GM21360 (cell line): ENCODE data around the gene FAM76A.
"Not testable (repeated sequence)": the region's sequence is repeated elsewhere in the genome, so short reads cannot be mapped to it uniquely, and the experiment has no call there.

Experiments
- ATAC-seq: cut with Tn5 transposase; IDR thresholded peaks from one replicate; pipeline ENCODE4 v1.9.1; 2021; ENCODE audit warnings: mild to moderate bottlenecking, moderate library complexity; ENCODE audit not compliant: unreplicated experiment

The FAM76A gene

DNA sequence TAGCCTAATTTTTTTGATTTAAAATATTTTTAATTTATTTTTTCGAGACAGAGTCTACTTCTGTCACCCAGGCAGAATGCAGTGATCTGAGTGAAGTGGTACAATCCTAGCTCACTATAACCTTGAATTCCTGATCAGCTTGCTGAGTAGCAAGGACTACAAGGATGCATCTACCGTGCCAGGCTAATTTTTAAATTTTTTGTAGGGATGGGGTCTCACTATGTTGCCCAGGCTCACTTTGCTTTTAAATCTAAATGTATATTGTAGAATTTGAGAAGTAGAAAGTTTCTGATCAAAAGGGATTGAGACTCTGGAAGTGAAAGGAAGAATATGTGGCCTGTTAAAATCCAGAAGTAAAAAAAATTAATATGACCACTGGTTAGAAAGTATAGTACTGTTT is 48.9 kb downstream of the FAM76A start:
- no peak for ATAC-seq

GRCh38 chr1:27775336-27775735 is 49.6 kb downstream of the FAM76A start:
- not testable (repeated sequence) for ATAC-seq

DNA sequence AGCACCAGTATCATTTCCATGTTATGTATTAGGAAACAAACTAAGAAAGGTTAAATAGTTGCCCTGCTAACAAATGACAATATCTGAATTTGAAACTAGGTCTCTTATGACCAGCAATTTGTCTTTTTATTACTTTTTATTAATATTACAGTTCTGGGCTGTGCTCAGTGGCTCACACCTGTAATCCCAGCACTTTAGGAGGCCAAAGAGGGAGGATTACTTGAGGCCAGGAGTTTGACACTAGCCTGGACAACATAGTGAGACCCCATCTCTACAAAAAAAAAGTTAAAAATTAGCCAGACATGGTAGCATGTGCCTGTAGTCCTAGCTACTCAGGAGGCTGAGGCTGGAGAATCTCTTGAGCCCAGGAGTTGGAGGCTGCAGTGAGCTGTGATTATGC is 50.5 kb downstream of the FAM76A start:
- ATAC-seq, result not testable (repeated sequence)

DNA sequence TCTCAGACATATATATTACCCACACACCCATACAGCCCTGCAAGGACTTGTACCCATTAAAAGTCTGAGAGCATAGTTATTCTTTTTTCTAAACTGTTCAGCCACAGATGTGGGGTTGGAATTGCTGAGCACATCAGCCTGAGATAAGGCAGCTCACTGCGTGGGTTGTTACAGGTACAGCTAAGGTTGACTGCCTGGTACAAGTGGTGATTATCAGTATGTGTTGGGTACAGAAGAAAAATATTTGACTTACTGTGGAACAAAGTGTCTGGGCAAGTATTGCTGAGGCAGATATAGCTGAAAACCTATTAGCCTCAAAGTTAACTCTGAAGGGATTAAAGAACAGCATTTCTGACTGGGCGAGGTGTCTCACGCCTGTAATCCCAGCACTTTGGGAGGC is 52.3 kb downstream of the FAM76A start:
- ATAC-seq, result no peak

DNA sequence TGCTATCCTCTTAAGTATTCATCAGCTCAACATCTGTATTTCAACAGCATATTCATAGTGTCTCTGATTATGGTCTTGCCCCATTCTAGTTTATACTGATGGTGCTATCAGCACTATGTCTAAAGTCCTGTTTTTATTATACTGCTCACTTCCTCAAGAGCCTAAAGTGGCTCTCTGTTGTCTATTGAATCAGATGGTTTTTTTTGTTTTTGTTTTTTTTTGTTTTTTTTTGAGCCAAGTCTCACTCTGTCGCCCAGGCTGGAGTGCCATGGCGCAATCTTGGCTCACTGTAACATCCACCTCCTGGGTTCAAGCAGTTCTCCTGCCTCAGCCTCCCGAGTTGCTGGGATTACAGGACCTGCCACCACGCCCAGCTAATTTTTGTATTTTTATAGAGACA is 53.4 kb downstream of the FAM76A start:
- ATAC-seq, result no peak

GRCh38 chr1:27782950-27783349 is 57.2 kb downstream of the FAM76A start:
- ATAC-seq, result no peak

DNA sequence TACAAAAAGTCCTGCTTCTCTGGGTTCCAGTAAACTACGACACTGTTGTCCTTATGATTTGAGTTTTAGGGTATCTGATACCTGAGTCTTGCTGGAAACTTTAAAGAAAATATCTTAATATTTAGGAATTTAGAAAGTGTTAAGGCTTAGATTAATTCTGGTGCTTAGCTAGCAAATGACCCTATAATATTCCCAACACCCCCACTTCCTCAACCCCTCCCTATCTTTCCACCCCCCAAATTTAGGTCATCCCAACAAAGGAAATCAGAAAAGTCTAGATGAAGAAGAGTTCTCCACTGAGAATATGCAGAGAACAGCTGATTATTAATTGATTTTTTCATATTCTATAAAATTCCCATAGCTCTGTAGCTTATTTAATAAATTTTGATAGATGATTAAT is 58.9 kb downstream of the FAM76A start:
- ATAC-seq, result no peak

GRCh38 chr1:27785781-27786455 is 60.2 kb downstream of the FAM76A start:
- no peak for ATAC-seq

- ATAC-seq, result no peak
Observed at GRCh38 chr1:27787895-27788294, 62.1 kb downstream of the FAM76A start.

DNA sequence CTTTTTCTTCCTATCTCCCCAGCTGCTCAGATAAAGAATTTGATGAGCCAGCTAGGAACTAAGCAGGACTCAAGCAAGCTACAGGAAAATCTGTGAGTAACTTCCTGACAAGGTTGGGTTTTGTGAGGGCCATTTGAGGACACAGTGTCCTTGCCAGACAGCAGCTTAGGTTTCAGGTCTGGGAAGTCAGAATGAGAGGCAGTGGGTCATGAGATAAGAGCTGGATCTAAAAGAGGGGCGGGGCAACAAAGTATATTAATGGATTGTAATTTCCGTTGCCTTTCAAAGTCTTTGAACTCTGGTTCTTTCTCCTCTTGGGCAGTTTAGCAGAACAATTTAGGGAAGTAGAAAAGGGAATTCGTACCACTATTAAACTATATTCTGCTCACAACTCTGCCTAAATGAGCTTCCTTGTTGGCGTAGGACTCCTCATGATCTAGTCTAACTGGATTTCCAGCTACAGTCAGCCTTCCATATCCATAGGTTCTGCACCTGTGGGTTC is 63.8 kb downstream of the FAM76A start:
- ATAC-seq, result no peak

DNA sequence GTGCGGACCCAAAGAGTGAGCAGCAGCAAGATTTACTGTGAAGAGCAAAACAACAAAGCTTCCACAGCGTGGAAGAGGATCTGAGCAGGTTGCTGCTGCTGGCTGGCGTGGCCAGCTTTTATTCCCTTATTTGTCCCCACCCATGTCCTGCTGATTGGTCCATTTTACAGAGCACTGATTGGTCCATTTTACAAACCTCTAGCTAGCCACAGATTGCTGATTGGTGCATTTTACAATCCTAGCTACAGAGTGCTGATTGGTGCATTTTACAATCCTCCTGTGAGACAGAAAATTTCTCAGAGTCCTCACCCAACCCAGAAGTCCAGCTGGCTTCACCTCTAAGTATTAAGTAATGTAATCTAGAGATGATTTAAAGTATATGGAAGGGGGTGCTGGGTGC is 64.5 kb downstream of the FAM76A start:
- ATAC-seq, result not testable (repeated sequence)

DNA sequence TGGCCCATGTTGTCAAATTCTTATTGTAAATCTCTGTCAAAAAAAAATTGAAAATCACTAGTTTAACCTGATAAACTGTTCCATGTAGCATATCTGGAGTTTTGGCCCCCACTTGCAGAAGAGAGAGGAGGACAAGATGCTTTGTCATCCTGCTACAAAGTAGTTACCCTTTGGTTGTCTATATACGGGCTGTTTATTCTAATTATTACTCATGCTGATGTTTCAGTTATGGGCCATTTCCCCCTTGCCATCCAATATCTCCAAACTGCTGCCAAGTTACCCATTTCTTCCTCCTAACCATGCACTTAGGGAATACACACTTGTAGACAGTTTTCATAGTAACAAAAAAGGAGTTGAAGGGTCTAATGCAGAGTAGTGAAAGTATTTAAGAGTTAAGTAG is 69.8 kb downstream of the FAM76A start:
- no peak for ATAC-seq

- no peak for ATAC-seq
Observed at GRCh38 chr1:27804791-27805190, 79.0 kb downstream of the FAM76A start.

DNA sequence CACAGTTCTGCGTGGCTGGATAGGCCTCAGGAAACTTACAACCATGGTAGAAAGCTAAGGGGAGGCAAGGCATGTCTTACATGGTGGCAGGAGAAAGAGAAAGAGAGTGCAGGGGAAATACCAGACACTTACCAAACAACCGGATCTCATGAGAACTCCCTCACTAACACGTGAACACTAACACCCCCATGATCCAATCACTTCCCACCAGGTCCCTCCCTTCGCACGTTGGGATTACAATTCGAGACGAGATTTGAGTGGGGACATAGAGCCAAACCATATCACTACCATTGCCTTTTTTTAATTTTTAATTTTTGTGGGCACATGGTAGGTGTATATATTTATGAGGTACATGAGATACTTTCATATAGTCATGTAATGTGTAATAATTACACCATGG is 81.0 kb downstream of the FAM76A start:
- no peak for ATAC-seq

GRCh38 chr1:27807385-27807784 is 81.6 kb downstream of the FAM76A start:
- ATAC-seq, result no peak

DNA sequence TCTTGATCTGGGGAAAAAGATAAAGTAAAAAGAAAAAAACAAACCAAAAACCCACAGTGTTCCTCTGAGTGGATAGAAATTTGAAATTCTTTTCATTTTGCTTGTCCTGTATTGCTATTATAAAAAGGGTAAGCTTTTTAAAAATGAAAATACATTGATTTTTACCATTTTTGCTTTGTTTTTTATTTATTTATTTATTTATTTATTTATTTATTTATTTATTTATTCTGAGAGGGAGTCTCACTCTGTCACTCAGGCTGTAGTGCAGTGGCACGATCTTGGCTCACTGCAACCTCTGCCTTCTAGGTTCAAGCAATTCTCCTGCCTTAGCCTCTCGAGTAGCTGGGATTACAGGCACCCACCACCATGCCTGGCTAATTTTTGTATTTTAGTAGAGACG is 82.4 kb downstream of the FAM76A start:
- not testable (repeated sequence) for ATAC-seq

DNA sequence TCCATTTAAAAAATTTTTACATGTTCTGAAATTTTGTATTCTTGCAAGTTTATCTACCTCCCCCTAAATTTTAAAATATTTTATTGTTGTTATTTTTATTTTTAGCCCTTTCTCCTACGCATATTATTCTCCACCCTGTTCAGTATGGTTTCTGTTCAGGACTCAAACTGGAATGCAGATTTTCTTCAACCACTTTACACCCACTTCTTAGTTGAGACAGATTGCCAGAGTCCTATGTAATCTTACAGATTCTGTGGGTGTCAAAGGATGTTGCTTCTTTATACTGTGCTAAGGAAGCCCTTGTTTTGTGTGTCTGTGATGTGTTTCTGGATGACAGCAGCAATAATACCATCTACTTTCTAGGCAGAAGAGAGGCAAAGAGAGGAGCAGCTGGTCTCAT is 84.1 kb downstream of the FAM76A start:
- ATAC-seq, result no peak

DNA sequence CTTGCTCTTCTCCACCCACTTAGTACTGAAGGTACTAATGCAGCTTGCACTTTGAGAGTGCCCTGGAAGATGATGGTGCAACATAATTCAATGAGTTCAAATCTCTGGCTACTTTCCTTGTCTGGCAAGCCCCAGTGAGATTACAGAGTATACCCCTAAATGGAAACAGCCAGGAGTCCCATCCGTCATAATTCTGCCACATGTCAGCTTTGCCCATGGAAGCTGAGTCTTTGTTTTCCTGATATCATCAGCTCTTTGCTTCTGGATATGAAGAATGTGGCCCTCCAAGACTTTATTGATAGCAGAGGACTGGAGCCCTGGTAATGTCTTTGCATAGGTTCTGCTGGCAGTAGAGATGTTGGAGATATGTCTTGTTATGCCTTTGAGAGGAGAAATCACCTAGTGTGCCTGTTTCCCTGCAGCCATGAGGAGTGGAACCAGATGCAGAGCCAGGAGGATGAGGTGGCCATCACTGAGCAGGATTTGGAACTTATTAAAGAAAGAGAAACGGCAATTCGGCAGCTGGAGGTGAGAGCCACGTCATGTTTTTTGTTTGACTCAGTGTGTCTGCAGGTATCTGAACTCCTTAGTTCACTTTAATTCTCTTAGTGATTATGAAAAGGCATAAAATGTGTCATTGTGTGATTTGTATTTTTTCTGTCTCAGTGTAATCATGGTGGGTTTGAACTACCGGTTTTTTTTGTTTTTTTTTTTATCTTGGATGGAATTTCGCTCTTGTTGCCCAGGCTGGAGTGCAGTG is 86.2 kb downstream of the FAM76A start:
- ATAC-seq, result no peak
